ENCODE results near the gene ADARB1.

DNA sequence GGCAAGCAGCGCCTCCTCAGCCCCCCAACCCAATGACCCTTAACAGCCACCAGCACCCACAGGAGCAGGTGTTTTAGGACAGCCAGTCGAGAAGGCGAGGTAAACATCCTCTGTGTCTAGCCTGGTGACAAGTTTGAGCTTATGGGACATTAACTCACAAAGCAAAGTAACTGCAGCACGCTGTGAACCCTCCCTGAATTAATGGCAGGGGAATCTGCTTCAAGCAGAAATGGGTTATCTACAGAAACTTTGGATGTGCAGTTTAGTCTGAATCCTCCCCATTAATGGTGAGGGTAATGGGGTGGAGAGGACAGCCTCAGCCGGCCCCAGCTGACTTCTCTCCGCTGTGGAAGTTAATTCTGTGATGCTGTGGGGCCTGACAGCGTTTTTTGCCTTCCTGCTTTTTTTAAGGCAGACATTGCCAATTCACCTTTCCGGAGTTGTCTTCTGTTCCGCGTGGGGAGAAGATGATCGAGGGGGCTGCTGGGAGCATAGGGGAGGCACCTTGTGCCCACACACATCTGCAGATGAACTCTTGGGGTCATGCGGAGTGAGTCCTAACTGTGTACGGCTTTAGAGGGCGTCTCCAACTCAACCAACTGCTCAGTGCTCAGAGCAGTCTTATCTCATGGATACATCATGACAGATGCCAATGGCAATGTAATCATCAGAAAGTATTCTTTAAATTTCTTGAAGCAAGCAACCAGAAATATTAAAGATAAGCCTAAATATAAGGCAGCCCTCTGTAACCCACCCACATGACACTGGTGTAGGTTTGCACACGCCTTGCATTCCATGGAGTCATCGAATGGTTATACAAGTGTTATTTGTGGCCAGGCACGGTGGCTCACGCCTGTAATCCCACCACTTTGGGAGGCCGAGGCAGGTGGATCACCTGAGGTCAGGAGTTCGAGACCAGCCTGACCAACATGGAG, 172.3 kb downstream of the ADARB1 start:
- no peak for TF ChIP-seq CTCF (conservative IDR thresholded peaks at IDR 0.05; ENCODE audit: low read depth, low read length)
- no peak for TF ChIP-seq EZH2 (IDR thresholded peaks at IDR 0.05; ENCODE audit: low read length, unreplicated experiment)
- no peak for TF ChIP-seq EZH2phosphoT487 (IDR thresholded peaks at IDR 0.05; ENCODE audit: borderline replicate concordance, low read length)

Measured in PC-3 (cell line).